ENCODE measurements around the gene PLAAT2.

- TF ChIP-seq CTCF (IDR thresholded peaks at IDR 0.05): no peak
- no peak for TF ChIP-seq TCF12 (IDR thresholded peaks at IDR 0.05)
- TF ChIP-seq USF1 (IDR thresholded peaks at IDR 0.05; ENCODE audit: borderline replicate concordance, low read depth): no peak
- TF ChIP-seq REST (IDR thresholded peaks at IDR 0.05; ENCODE audit: low read depth, low read length): no peak
- TF ChIP-seq MAX (IDR thresholded peaks at IDR 0.05; ENCODE audit: low read depth): no peak
- no peak for TF ChIP-seq RAD21 (IDR thresholded peaks at IDR 0.05; ENCODE audit: low read length)
- TF ChIP-seq TAF1 (IDR thresholded peaks at IDR 0.05; ENCODE audit: borderline replicate concordance, low read depth, low read length): no peak
Observed at GRCh38 chr11:63534895-63535461, 28.2 kb downstream of the PLAAT2 start.
